ENCODE data around the gene GRIA1. TPM values are rescaled to one million over a fixed set of nuclear protein-coding genes. Genes with fewer than 3 reads are reported as not detected.

GRIA1 gene
- total RNA-seq, 3 donors from 2014 or later = 0.33 to 0.88 TPM; not detected in 1

- TF ChIP-seq CTCF (IDR thresholded peaks at IDR 0.05) (no peak), POLR2AphosphoS5 (IDR thresholded peaks at IDR 0.05) (no peak), POLR2A (IDR thresholded peaks at IDR 0.05) (no peak)
- no peak for DNase-seq (ENCODE audit: low spot score in 2 of 2)
- H3K4me3 ChIP-seq = no peak overlapping the region
- no peaks in the 10 kb centered on the region for H3K27me3 ChIP-seq
- intact Hi-C loops (cut with DNase I; ENCODE audit: low total_unique reads) = no loop called here
- no peaks in the 10 kb centered on the region for H3K4me1 ChIP-seq
- no peaks in the 10 kb centered on the region for H3K36me3 ChIP-seq
- no peak overlapping the region for H3K27ac ChIP-seq
- peaks cover 4 to 6% of the 10 kb centered on the region in 2 donors for H3K9me3 ChIP-seq
These were observed 26.2 kb downstream of the GRIA1 start for GRCh38 chr5:153516504-153517240.

GRCh38 chr5:153517241-153517611 is 26.8 kb downstream of the GRIA1 start:
- no peaks in the 10 kb centered on the region for H3K27me3 ChIP-seq
- no peak overlapping the region for H3K27ac ChIP-seq
- H3K9me3 ChIP-seq = peaks cover 4 to 6% of the 10 kb centered on the region in 2 donors
- no peaks in the 10 kb centered on the region for H3K36me3 ChIP-seq
- no peaks in the 10 kb centered on the region for H3K4me1 ChIP-seq
- no peak for DNase-seq (ENCODE audit: low spot score in 2 of 2)
- no peak overlapping the region for H3K4me3 ChIP-seq
- intact Hi-C loops (cut with DNase I; ENCODE audit: low total_unique reads) = no loop called here
- TF ChIP-seq POLR2AphosphoS5 (IDR thresholded peaks at IDR 0.05) (no peak), POLR2A (IDR thresholded peaks at IDR 0.05) (no peak), CTCF (IDR thresholded peaks at IDR 0.05) (no peak)

DNA sequence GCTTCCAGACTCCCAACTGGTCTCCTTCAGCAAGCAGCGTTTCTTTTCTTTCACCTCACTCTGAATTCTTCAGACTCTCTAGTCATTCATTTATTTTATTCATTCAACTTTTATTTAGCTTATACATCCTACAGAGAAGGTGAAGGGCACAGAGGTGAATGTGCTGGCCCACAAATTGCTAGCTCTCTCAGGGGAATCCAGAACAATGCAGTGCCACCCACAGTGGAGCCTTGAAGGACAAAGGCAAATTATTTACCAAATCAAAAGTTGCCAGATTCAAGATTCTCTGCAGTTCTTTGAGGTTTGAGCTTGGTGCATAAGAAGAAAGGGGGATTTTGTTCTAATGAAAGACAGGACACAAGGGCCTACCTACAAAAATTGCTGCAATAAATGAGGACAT is 29.7 kb downstream of the GRIA1 start:
- H3K36me3 ChIP-seq = no peaks in the 10 kb centered on the region
- no peaks in the 10 kb centered on the region for H3K9me3 ChIP-seq
- no peak overlapping the region for H3K27ac ChIP-seq
- DNase-seq (ENCODE audit: low spot score in 2 of 2) = no peak
- H3K4me3 ChIP-seq = no peak overlapping the region
- intact Hi-C loops (cut with DNase I; ENCODE audit: low total_unique reads) = no loop called here
- TF ChIP-seq POLR2A (IDR thresholded peaks at IDR 0.05) (no peak), CTCF (IDR thresholded peaks at IDR 0.05) (no peak), POLR2AphosphoS5 (IDR thresholded peaks at IDR 0.05) (no peak)
- H3K4me1 ChIP-seq = no peaks in the 10 kb centered on the region
- no peaks in the 10 kb centered on the region for H3K27me3 ChIP-seq

GRCh38 chr5:153520952-153521351 is 30.5 kb downstream of the GRIA1 start:
- H3K4me1 ChIP-seq = no peaks in the 10 kb centered on the region
- no peak overlapping the region for H3K27ac ChIP-seq
- intact Hi-C loops (cut with DNase I; ENCODE audit: low total_unique reads) = no loop called here
- H3K9me3 ChIP-seq = no peaks in the 10 kb centered on the region
- no peak for TF ChIP-seq POLR2AphosphoS5 (IDR thresholded peaks at IDR 0.05)
- no peak for TF ChIP-seq POLR2A (IDR thresholded peaks at IDR 0.05)
- TF ChIP-seq CTCF (IDR thresholded peaks at IDR 0.05) = no peak
- no peak overlapping the region for H3K4me3 ChIP-seq
- H3K36me3 ChIP-seq = no peaks in the 10 kb centered on the region
- no peak for DNase-seq (ENCODE audit: low spot score in 2 of 2)
- H3K27me3 ChIP-seq = no peaks in the 10 kb centered on the region

DNA sequence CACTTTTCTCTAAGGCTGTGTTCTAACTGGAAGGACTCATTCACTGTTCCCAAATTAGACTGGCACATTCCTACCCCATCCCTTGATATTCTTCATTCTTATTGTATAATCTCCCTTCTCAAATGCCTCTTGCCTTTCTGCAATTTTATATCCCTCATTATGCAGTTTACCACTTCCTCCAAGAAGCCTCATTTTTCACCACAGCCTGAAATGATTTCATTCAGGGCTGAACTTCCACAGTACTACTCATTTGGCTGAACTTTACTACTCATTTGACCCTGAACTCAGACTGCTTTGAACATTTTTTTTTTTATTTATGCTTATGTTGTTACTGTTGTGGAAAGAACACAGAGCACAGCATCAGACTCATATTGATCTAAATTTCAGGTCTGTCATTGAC is 32.7 kb downstream of the GRIA1 start:
- H3K4me1 ChIP-seq = no peaks in the 10 kb centered on the region
- no peaks in the 10 kb centered on the region for H3K27me3 ChIP-seq
- TF ChIP-seq POLR2A (IDR thresholded peaks at IDR 0.05) = no peak
- TF ChIP-seq CTCF (IDR thresholded peaks at IDR 0.05) = no peak
- no peak for TF ChIP-seq POLR2AphosphoS5 (IDR thresholded peaks at IDR 0.05)
- H3K36me3 ChIP-seq = no peaks in the 10 kb centered on the region
- no peak overlapping the region for H3K4me3 ChIP-seq
- H3K27ac ChIP-seq = no peak overlapping the region
- intact Hi-C loops (cut with DNase I; ENCODE audit: low total_unique reads) = no loop called here
- H3K9me3 ChIP-seq = no peaks in the 10 kb centered on the region
- DNase-seq (ENCODE audit: low spot score in 2 of 2) = no peak

All from breast epithelium (tissue), 4 donors.